PC-3 (cell line): ENCODE results near the gene MAP7D1. TPM values are rescaled to one million over a fixed set of nuclear protein-coding genes. Genes with fewer than 3 reads are reported as not detected.
A peak's percentile ranks its signal among the peaks of the same experiment; 100 is the strongest.

ENCODE experiments used
- ATAC-seq: fragments of 200-7000 bp; cut with Tn5 transposase; 2 replicates; pipeline ENCODE4 v1.9.1; 2020; ENCODE audit warnings: mild to moderate bottlenecking, moderate library complexity
- BruUV-seq: library from RNA; stranded (reverse); fragments of 400-500 nt; replicated peaks from 2 replicates; lab custom pipeline; 2021; lab: Mats Ljungman, UMichigan
- CTCF ChIA-PET: fragments of 300-600 bp; sonication (Branson Sonifier 250); formaldehyde crosslinking; loops from one replicate; lab custom pipeline; 2022; ENCODE audit warnings: antibody characterized with exemption; lab: Charles Lee
- POLR2A ChIA-PET: fragments of 300-600 bp; sonication (Branson Sonifier 250); formaldehyde crosslinking; loops from one replicate; lab custom pipeline; 2022; ENCODE audit warnings: antibody characterized with exemption; ENCODE audit not compliant: unreplicated experiment; lab: Charles Lee
- DNase-seq: peaks from one replicate; pipeline ENCODE4 v3.0.0-alpha.2; 2015
- H2AFZ ChIP-seq: fragments of 300-600 bp; sonication (generic); 2 replicates; pipeline ENCODE4 v1.6.0; 2016; ENCODE audit warnings: antibody characterized with exemption, low read length
- H3F3A ChIP-seq: fragments of 300-600 bp; sonication (generic); one replicate; pipeline ENCODE4 v1.6.0; 2017; ENCODE audit warnings: antibody characterized with exemption, low read length, control low read depth, mild to moderate bottlenecking; ENCODE audit not compliant: unreplicated experiment
- H3K27ac ChIP-seq: fragments of 300-600 bp; sonication (generic); 2 replicates; pipeline ENCODE4 v1.5.1; 2016; ENCODE audit warnings: mild to moderate bottlenecking, low read length
- H3K27me3 ChIP-seq: fragments of 300-600 bp; sonication (generic); 2 replicates; pipeline ENCODE4 v1.6.1; 2016; ENCODE audit warnings: low read length, mixed read lengths
- H3K36me3 ChIP-seq: fragments of 300-600 bp; sonication (generic); 2 replicates; pipeline ENCODE4 v1.6.1; 2016; ENCODE audit warnings: low read depth, mixed run types, low read length, mixed read lengths
- H3K4me1 ChIP-seq: fragments of 300-600 bp; sonication (generic); 2 replicates; pipeline ENCODE4 v1.5.1; 2016; ENCODE audit warnings: low read length; ENCODE audit not compliant: insufficient read depth
- H3K4me2 ChIP-seq: fragments of 300-600 bp; sonication (generic); 2 replicates; pipeline ENCODE4 v1.6.0; 2016; ENCODE audit warnings: low read length
- H3K4me3 ChIP-seq: fragments of 300-600 bp; sonication (generic); 2 replicates; pipeline ENCODE4 v1.5.1; 2016; ENCODE audit warnings: mild to moderate bottlenecking, low read length, mixed read lengths
- H3K79me2 ChIP-seq: fragments of 300-600 bp; sonication (generic); 2 replicates; pipeline ENCODE4 v1.6.1; 2017; ENCODE audit warnings: low read length, mixed read lengths
- H3K9ac ChIP-seq: fragments of 300-600 bp; sonication (generic); 2 replicates; pipeline ENCODE4 v1.6.0; 2016; ENCODE audit warnings: mild to moderate bottlenecking, low read length
- H3K9me2 ChIP-seq: fragments of 300-600 bp; sonication (generic); replicated peaks from 2 replicates; pipeline ENCODE4 v1.6.1; 2016; ENCODE audit warnings: mixed run types, low read length, mixed read lengths
- H3K9me3 ChIP-seq: fragments of 300-600 bp; sonication (generic); 2 replicates; pipeline ENCODE4 v1.6.1; 2016; ENCODE audit warnings: low read length, mixed read lengths
- H4K20me1 ChIP-seq: fragments of 300-600 bp; sonication (generic); 2 replicates; pipeline ENCODE4 v1.6.1; 2016; ENCODE audit warnings: low read length, mixed read lengths
- EZH2 ChIP-seq: fragments of 300-600 bp; sonication (generic); IDR thresholded peaks from one replicate; pipeline ENCODE4 v1.6.1; 2017; ENCODE audit warnings: antibody characterized with exemption, mild to moderate bottlenecking, low read length; ENCODE audit not compliant: unreplicated experiment
- EZH2phosphoT487 ChIP-seq: fragments of 300-600 bp; sonication (generic); IDR thresholded peaks from 2 replicates; pipeline ENCODE4 v1.6.1; 2018; ENCODE audit warnings: mild to moderate bottlenecking, antibody characterized with exemption, low read length, borderline replicate concordance
- intact Hi-C: fragments of 100-400 bp; cut with micrococcal nuclease; formaldehyde crosslinking; loops from 2 replicates; pipeline ENCODE4 v1.9.0; 2023
- total RNA-seq: library from RNA; depleted of rRNA; stranded (reverse); fragments of >200 nt; gene quantifications from 2 replicates; pipeline ENCODE4 v1.2.3, GENCODE V29; 2014
- TF ChIP-seq, protein P1 (sequence below): fragments of 300-600 bp; sonication (generic); conservative IDR thresholded peaks from 2 replicates; pipeline ENCODE4 v1.5.1; 2017; ENCODE audit warnings: antibody characterized with exemption, low read depth, mild to moderate bottlenecking, low read length

Gene MAP7D1
- total RNA-seq, 1 experiment from 2014 or later: 113 TPM

DNA sequence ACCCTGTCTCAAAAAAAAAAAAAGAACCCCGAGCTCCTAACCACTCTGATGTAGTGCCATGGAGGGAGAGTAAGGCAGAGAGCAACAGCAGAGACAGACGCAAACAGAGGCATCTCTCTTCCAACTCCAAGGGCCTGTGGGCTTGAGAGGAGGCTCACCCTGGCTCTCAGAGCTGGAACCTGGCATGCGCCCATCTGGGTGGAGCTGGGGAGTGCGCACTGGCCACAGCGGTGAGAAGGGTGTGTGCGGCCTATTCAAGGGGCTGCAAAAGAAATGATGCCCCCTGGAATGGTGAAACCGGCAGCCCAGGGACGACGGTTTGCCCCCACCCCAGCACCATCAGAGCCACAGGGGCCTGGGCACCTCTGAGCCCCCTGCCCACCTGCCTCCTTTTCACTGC lies 48.6 kb upstream of the MAP7D1 start:
- H3K9ac ChIP-seq: no peak overlapping the region
- H2AFZ ChIP-seq: no peak overlapping the region
- H4K20me1 ChIP-seq: no peaks in the 10 kb centered on the region
- no peaks in the 10 kb centered on the region for H3K79me2 ChIP-seq
- no peaks in the 10 kb centered on the region for H3K9me2 ChIP-seq
- ChIA-PET CTCF (interaction anchor here (0.7 kb wide), 1 partner anchor 26 kb away, joined by 11 read pairs; no protein-coding TSS in a partner anchor), POLR2A (no interaction called here)
- H3K4me3 ChIP-seq: no peak overlapping the region
- H3K4me1 ChIP-seq: peaks cover 14% of the 10 kb centered on the region
- DNase-seq (no peak), ATAC-seq (no peak)
- no peaks in the 10 kb centered on the region for H3K27me3 ChIP-seq
- no peaks in the 10 kb centered on the region for H3K9me3 ChIP-seq
- intact Hi-C loops: no loop called here
- H3K27ac ChIP-seq: no peak overlapping the region
- H3K36me3 ChIP-seq: no peaks in the 10 kb centered on the region
- no TSS peak for BruUV-seq
- no peaks in the 10 kb centered on the region for H3F3A ChIP-seq
- TF ChIP-seq, protein P1, sequence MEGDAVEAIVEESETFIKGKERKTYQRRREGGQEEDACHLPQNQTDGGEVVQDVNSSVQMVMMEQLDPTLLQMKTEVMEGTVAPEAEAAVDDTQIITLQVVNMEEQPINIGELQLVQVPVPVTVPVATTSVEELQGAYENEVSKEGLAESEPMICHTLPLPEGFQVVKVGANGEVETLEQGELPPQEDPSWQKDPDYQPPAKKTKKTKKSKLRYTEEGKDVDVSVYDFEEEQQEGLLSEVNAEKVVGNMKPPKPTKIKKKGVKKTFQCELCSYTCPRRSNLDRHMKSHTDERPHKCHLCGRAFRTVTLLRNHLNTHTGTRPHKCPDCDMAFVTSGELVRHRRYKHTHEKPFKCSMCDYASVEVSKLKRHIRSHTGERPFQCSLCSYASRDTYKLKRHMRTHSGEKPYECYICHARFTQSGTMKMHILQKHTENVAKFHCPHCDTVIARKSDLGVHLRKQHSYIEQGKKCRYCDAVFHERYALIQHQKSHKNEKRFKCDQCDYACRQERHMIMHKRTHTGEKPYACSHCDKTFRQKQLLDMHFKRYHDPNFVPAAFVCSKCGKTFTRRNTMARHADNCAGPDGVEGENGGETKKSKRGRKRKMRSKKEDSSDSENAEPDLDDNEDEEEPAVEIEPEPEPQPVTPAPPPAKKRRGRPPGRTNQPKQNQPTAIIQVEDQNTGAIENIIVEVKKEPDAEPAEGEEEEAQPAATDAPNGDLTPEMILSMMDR: no peak
- no peak for TF ChIP-seq EZH2phosphoT487
- no peak for TF ChIP-seq EZH2
- no peak overlapping the region for H3K4me2 ChIP-seq

DNA sequence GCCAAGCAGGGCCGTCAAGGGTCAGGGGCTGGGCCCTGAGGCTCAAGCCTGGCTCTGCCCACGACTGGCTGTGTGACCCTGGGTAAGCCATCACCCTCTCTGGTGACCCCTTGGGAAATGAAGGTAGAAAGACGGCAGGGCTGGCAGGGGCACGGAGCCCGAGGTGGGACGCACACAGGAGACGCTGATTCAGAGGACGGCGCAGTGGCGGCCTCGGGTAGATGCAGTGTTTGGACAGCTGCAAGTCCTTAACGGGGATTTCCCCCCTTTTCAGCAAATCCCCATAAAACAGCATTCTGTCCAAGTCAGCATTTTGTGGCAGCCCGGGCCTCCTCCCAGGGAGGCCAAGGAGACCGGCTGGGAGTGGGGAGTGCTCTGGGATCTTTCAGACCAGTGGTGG lies 47.6 kb upstream of the MAP7D1 start:
- H3K4me3 ChIP-seq: no peak overlapping the region
- H4K20me1 ChIP-seq: no peaks in the 10 kb centered on the region
- H3K27me3 ChIP-seq: no peaks in the 10 kb centered on the region
- peak overlapping the region; percentile 64 for H3K4me2 ChIP-seq
- ChIA-PET POLR2A (no interaction called here), CTCF (no interaction called here)
- no peak overlapping the region for H3K27ac ChIP-seq
- H3K79me2 ChIP-seq: no peaks in the 10 kb centered on the region
- H3K9me2 ChIP-seq: no peaks in the 10 kb centered on the region
- ATAC-seq: peak; percentile 8
- no TSS peak for BruUV-seq
- 0 out of 2 replicates have a peak overlapping the region, but pooled peaks have one; percentile 85 for H2AFZ ChIP-seq
- H3F3A ChIP-seq: no peaks in the 10 kb centered on the region
- H3K9ac ChIP-seq: no peak overlapping the region
- peaks cover 14% of the 10 kb centered on the region for H3K4me1 ChIP-seq
- intact Hi-C loops: no loop called here
- no peaks in the 10 kb centered on the region for H3K9me3 ChIP-seq
- H3K36me3 ChIP-seq: no peaks in the 10 kb centered on the region
- TF ChIP-seq, protein P1: no peak
- TF ChIP-seq EZH2 (no peak), EZH2phosphoT487 (no peak)
- DNase-seq: no peak

GRCh38 chr1:36109041-36109679 lies 46.8 kb upstream of the MAP7D1 start:
- Histone ChIP-seq H3K27me3 (no peaks in the 10 kb centered on the region), H3F3A (no peaks in the 10 kb centered on the region), H3K4me3 (no peak overlapping the region), H3K27ac (no peak overlapping the region), H3K9me2 (no peaks in the 10 kb centered on the region), H2AFZ (peak overlapping the region; percentile 85), H3K9me3 (no peaks in the 10 kb centered on the region), H3K4me1 (peaks cover 14% of the 10 kb centered on the region), H3K9ac (no peak overlapping the region), H3K36me3 (no peaks in the 10 kb centered on the region), H4K20me1 (no peaks in the 10 kb centered on the region), H3K79me2 (no peaks in the 10 kb centered on the region), H3K4me2 (peak overlapping the region; percentile 64)
- ChIA-PET POLR2A (no interaction called here), CTCF (no interaction called here)
- no TSS peak for BruUV-seq
- intact Hi-C loops: no loop called here
- peak; percentile 98 for ATAC-seq
- DNase-seq: peak; percentile 73
- no peak for TF ChIP-seq EZH2phosphoT487
